HepG2 (cell line): ENCODE results near the gene SYNGR2. TPM values are rescaled to one million over a fixed set of nuclear protein-coding genes. Genes with fewer than 3 reads are reported as not detected.

Source experiments
- EED ChIP-seq: sonication (generic); formaldehyde crosslinking; IDR thresholded peaks from 2 replicates; pipeline ENCODE4 v1.5.0; 2020; ENCODE audit warnings: mild to moderate bottlenecking, missing genetic modification reagents
- EP300 ChIP-seq, 3 experiments: sonication (generic) in 1 of 3; formaldehyde crosslinking in 1 of 3; IDR thresholded peaks; 2 replicates each; pipeline versions ENCODE4 v1.5.1 to v1.6.1; 2011 to 2020; ENCODE audit warnings: low read depth in 2 of 3, low read length in 2 of 3, borderline replicate concordance in 1 of 3, improper control_type of control experiment in 1 of 3, mild to moderate bottlenecking in 1 of 3, missing genetic modification reagents in 1 of 3, moderate library complexity in 1 of 3
- FOXJ3 ChIP-seq: sonication (generic); formaldehyde crosslinking; IDR thresholded peaks from 2 replicates; pipeline ENCODE4 v1.4.0; 2020; ENCODE audit warnings: missing genetic modification reagents, mild to moderate bottlenecking, borderline replicate concordance
- HINFP ChIP-seq: sonication (generic); formaldehyde crosslinking; IDR thresholded peaks from 2 replicates; pipeline ENCODE4 v1.4.0; 2020; ENCODE audit warnings: low read depth, mild to moderate bottlenecking, missing genetic modification reagents
- IKZF1 ChIP-seq: fragments of 450-650 bp; IDR thresholded peaks from 2 replicates; pipeline ENCODE4 v1.7.1; 2016
- ISL2 ChIP-seq: sonication (generic); formaldehyde crosslinking; IDR thresholded peaks from 2 replicates; pipeline ENCODE4 v1.5.0; 2020; ENCODE audit warnings: missing genetic modification reagents
- MZF1 ChIP-seq: sonication (generic); formaldehyde crosslinking; IDR thresholded peaks from 2 replicates; pipeline ENCODE4 v1.8.1; 2023; ENCODE audit warnings: mild to moderate bottlenecking, missing genetic modification reagents, borderline replicate concordance
- NCOA1 ChIP-seq: sonication (generic); formaldehyde crosslinking; IDR thresholded peaks from 2 replicates; pipeline ENCODE4 v1.9.0; 2021; ENCODE audit warnings: missing genetic modification reagents
- PCBP2 ChIP-seq: fragments of 200-400 bp; formaldehyde crosslinking; optimal IDR thresholded peaks from 2 replicates; pipeline ENCODE3; 2018; ENCODE audit warnings: low read length, low read depth; ENCODE audit not compliant: poor library complexity, severe bottlenecking
- POLR2AphosphoS5 ChIP-seq: IDR thresholded peaks from 2 replicates; pipeline ENCODE4 v1.6.1; 2012; ENCODE audit warnings: low read depth, low read length
- RNF2 ChIP-seq: fragments of 450-650 bp; conservative IDR thresholded peaks from 2 replicates; pipeline ENCODE4 v1.6.1; 2016; ENCODE audit warnings: low read depth
- SMAD9 ChIP-seq: sonication (generic); formaldehyde crosslinking; IDR thresholded peaks from 2 replicates; pipeline ENCODE4 v1.5.1; 2020; ENCODE audit warnings: mild to moderate bottlenecking, missing genetic modification reagents
- SPEN ChIP-seq: sonication (generic); formaldehyde crosslinking; IDR thresholded peaks from 2 replicates; pipeline ENCODE4 v1.5.1; 2020; ENCODE audit warnings: low read depth, mild to moderate bottlenecking, missing genetic modification reagents
- STAT6 ChIP-seq: sonication (generic); formaldehyde crosslinking; IDR thresholded peaks from 2 replicates; pipeline ENCODE4 v1.4.0; 2020; ENCODE audit warnings: missing genetic modification reagents, mild to moderate bottlenecking, borderline replicate concordance
- TEAD2 ChIP-seq: sonication (generic); formaldehyde crosslinking; IDR thresholded peaks from 2 replicates; pipeline ENCODE4 v1.9.0; 2021; ENCODE audit warnings: missing genetic modification reagents
- TSC22D2 ChIP-seq: sonication (generic); formaldehyde crosslinking; IDR thresholded peaks from 2 replicates; pipeline ENCODE4 v1.5.1; 2020; ENCODE audit warnings: missing genetic modification reagents, mild to moderate bottlenecking, borderline replicate concordance
- ZBTB21 ChIP-seq: sonication (generic); formaldehyde crosslinking; IDR thresholded peaks from 2 replicates; pipeline ENCODE4 v1.4.0; 2020; ENCODE audit warnings: missing genetic modification reagents
- ZBTB25 ChIP-seq: IDR thresholded peaks from 2 replicates; pipeline ENCODE4 v1.6.1; 2018; ENCODE audit warnings: missing genetic modification reagents
- ZBTB7B ChIP-seq: sonication (generic); formaldehyde crosslinking; IDR thresholded peaks from 2 replicates; pipeline ENCODE4 v1.4.0; 2020; ENCODE audit warnings: missing genetic modification reagents
- ZNF260 ChIP-seq: sonication (generic); formaldehyde crosslinking; IDR thresholded peaks from 2 replicates; pipeline ENCODE4 v1.4.0; 2020; ENCODE audit warnings: missing genetic modification reagents, low read depth, mild to moderate bottlenecking, borderline replicate concordance
- ZNF616 ChIP-seq: sonication (generic); formaldehyde crosslinking; IDR thresholded peaks from 2 replicates; pipeline ENCODE4 v1.5.0; 2020; ENCODE audit warnings: low read depth, mild to moderate bottlenecking, missing genetic modification reagents
- ZNF710 ChIP-seq: sonication (generic); formaldehyde crosslinking; IDR thresholded peaks from 2 replicates; pipeline ENCODE4 v1.5.0; 2020; ENCODE audit warnings: mild to moderate bottlenecking, missing genetic modification reagents, borderline replicate concordance
- ZNF737 ChIP-seq: sonication (generic); formaldehyde crosslinking; IDR thresholded peaks from 2 replicates; pipeline ENCODE4 v1.5.0; 2020; ENCODE audit warnings: missing genetic modification reagents, mild to moderate bottlenecking, borderline replicate concordance
- polyA plus RNA-seq, 8 experiments: library from polyadenylated mRNA; depleted of rRNA in 3 of 8; stranded (reverse) in 7 of 8; unstranded in 1 of 8; fragments of >200 nt; fragmentation: Illumina TruSeq in 4 of 8; extraction: Trizol in 4 of 8; gene quantifications; 2 replicates each; pipeline versions ENCODE4 v1.2.1 to v1.2.3, GENCODE V29; 2011 to 2016; ENCODE audit warnings: low read depth in 4 of 8, missing spikeins in 1 of 8, mixed read lengths in 1 of 8; ENCODE audit not compliant: insufficient read depth in 1 of 8
- total RNA-seq, 5 experiments: library from RNA; depleted of rRNA; stranded (reverse); fragments of >200 nt; fragmentation: Illumina TruSeq; extraction: Trizol; gene quantifications; 2 replicates each; pipeline ENCODE4 v1.2.3, GENCODE V29; 2016; ENCODE audit warnings: low read depth in 1 of 5

The SYNGR2 gene
- total and polyA plus RNA-seq, 2 of the 13 experiments (the other 11 are each of a cell fraction or from before 2014, with no cell fraction given) = 46.7 to 170 TPM

GRCh38 chr17:78127239-78127887 is 41.0 kb upstream of the SYNGR2 start (continued):
- 0 out of 2 replicates have a peak, but pooled peaks have one; percentile 71 for TF ChIP-seq ZBTB25
- TF ChIP-seq SPEN (CRISPR knock-in tag) = peak; percentile 35
- TF ChIP-seq EED (CRISPR knock-in tag) = no peak
- peak; percentile 45; the same call in 1 of the 2 replicates for TF ChIP-seq STAT6 (CRISPR knock-in tag)
- no peak for TF ChIP-seq TEAD2 (CRISPR knock-in tag)
- peak; percentile 24 to 82; a peak in 3 of 4 replicates for TF ChIP-seq EP300 (IDR thresholded peaks at IDR 0.05; ENCODE audit: low read depth in 2 of 2, low read length in 2 of 2)
- TF ChIP-seq EP300 (CRISPR knock-in tag; IDR thresholded peaks at IDR 0.05; ENCODE audit: borderline replicate concordance) = peak; percentile 75; the same call in 1 of the 2 replicates
- peak; percentile 83 for TF ChIP-seq POLR2AphosphoS5
- TF ChIP-seq ZNF616 = 0 out of 2 replicates have a peak, but pooled peaks have one; percentile 38
- no peak for TF ChIP-seq SMAD9 (CRISPR knock-in tag)
- no peak; the same call in 1 of the 2 replicates for TF ChIP-seq FOXJ3 (CRISPR knock-in tag)
- no peak for TF ChIP-seq ZNF260 (CRISPR knock-in tag)
- TF ChIP-seq ZNF710 = peak; percentile 23; the same call in 1 of the 2 replicates
- peak; percentile 67 for TF ChIP-seq HINFP (CRISPR knock-in tag)
- TF ChIP-seq ISL2 (CRISPR knock-in tag) = peak; percentile 56; the same call in 1 of the 2 replicates
- TF ChIP-seq TSC22D2 (CRISPR knock-in tag) = peak; percentile 57; the same call in 1 of the 2 replicates
- TF ChIP-seq ZNF737 (CRISPR knock-in tag) = no peak
- TF ChIP-seq NCOA1 = no peak
- no peak for TF ChIP-seq IKZF1
- TF ChIP-seq PCBP2 = no peak
- no peak for TF ChIP-seq MZF1 (CRISPR knock-in tag)
- peak; percentile 67 for TF ChIP-seq ZBTB21 (CRISPR knock-in tag)
- peak; percentile 78 for TF ChIP-seq ZBTB7B (CRISPR knock-in tag)
- TF ChIP-seq RNF2 = no peak
